ENCODE measurements around the gene TMEM231.

TMEM231 gene

GRCh38 chr16:75567911-75568310, 11.9 kb upstream of the TMEM231 start:
- no peak for TF ChIP-seq CTCF (IDR thresholded peaks at IDR 0.05; ENCODE audit: control insufficient read depth, insufficient read depth, low read depth, low read length, missing control alignments)
- no peak for DNase-seq (ENCODE audit: low read depth)
- H3K4me3 ChIP-seq (ENCODE audit: control insufficient read depth, low read depth, low read length): no peak overlapping the region

- DNase-seq (ENCODE audit: low read depth): no peak
- no peak for TF ChIP-seq CTCF (IDR thresholded peaks at IDR 0.05; ENCODE audit: control insufficient read depth, insufficient read depth, low read depth, low read length, missing control alignments)
- peak overlapping the region; percentile 86 for H3K4me3 ChIP-seq (ENCODE audit: control insufficient read depth, low read depth, low read length)
Observed at GRCh38 chr16:75566758-75567255, 10.8 kb upstream of the TMEM231 start.

- DNase-seq (ENCODE audit: low read depth): no peak
- TF ChIP-seq CTCF (IDR thresholded peaks at IDR 0.05; ENCODE audit: control insufficient read depth, insufficient read depth, low read depth, low read length, missing control alignments): no peak
- H3K4me3 ChIP-seq (ENCODE audit: control insufficient read depth, low read depth, low read length): peak within 1 kb of the TSS; percentile 86
Observed at GRCh38 chr16:75566040-75566757, 10.1 kb upstream of the TMEM231 start, which contains the start of gene GABARAPL2. Gene GABARAPL2, plus strand, starts transcription at chr16:75566379. Its CDS starts 108 bp downstream, at chr16:75566487.

GRCh38 chr16:75565640-75566039, 9.6 kb upstream of the TMEM231 start:
- no peak for TF ChIP-seq CTCF (IDR thresholded peaks at IDR 0.05; ENCODE audit: control insufficient read depth, insufficient read depth, low read depth, low read length, missing control alignments)
- DNase-seq (ENCODE audit: low read depth): no peak
- H3K4me3 ChIP-seq (ENCODE audit: control insufficient read depth, low read depth, low read length): peak overlapping the region; percentile 86

GRCh38 chr16:75559564-75560372, 3.7 kb upstream of the TMEM231 start:
- TF ChIP-seq CTCF (IDR thresholded peaks at IDR 0.05; ENCODE audit: control insufficient read depth, insufficient read depth, low read depth, low read length, missing control alignments): no peak
- no peak overlapping the region for H3K4me3 ChIP-seq (ENCODE audit: control insufficient read depth, low read depth, low read length)
- DNase-seq (ENCODE audit: low read depth): no peak

- H3K4me3 ChIP-seq (ENCODE audit: control insufficient read depth, low read depth, low read length): no peak overlapping the region
- no peak for DNase-seq (ENCODE audit: low read depth)
- no peak for TF ChIP-seq CTCF (IDR thresholded peaks at IDR 0.05; ENCODE audit: control insufficient read depth, insufficient read depth, low read depth, low read length, missing control alignments)
Observed at GRCh38 chr16:75558846-75559401, 2.9 kb upstream of the TMEM231 start.

Data from AG09309 (cell line).